Superior temporal gyrus (tissue), 1 donor: Measurements from ENCODE around the gene KIF26A.
"Not testable (repeated sequence)": the region's sequence is repeated elsewhere in the genome, so short reads cannot be mapped to it uniquely, and the experiment has no call there.

Experiments
- DNase-seq: peaks from one replicate; pipeline ENCODE4 v3.0.0-alpha.2; 2016; ENCODE audit errors: extremely low spot score

Gene KIF26A

GRCh38 chr14:104222396-104223036 is 84.1 kb downstream of the KIF26A start:
- DNase-seq = no peak

GRCh38 chr14:104223101-104224041 is 85.0 kb downstream of the KIF26A start:
- no peak for DNase-seq

DNA sequence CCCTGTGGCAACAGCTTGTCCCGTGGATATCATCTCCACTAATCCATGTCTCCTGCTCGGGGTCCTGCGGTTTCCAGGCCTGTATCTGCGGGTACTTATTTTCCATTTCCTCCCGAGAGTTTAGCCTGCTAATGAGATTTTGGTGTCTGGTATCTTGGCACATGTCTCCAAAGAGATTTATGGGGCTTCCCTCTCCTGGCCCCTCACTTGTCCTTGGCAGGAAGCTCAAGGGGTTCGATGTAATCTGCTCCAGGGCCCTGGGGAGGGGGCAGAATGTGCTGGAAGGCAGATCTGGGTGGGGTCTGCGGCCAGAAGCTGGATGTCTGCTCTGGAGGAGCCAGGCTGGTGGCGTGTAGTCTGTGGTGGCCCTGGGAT is 85.7 kb downstream of the KIF26A start:
- no peak for DNase-seq

GRCh38 chr14:104224506-104225277 is 86.3 kb downstream of the KIF26A start:
- DNase-seq = no peak

- DNase-seq = not testable (repeated sequence)
Measured at GRCh38 chr14:104225278-104226190, 87.1 kb downstream of the KIF26A start.

- DNase-seq = no peak
Measured at GRCh38 chr14:104226421-104227383, 88.3 kb downstream of the KIF26A start.

- no peak for DNase-seq
Measured at GRCh38 chr14:104227806-104228205, 89.4 kb downstream of the KIF26A start.

DNA sequence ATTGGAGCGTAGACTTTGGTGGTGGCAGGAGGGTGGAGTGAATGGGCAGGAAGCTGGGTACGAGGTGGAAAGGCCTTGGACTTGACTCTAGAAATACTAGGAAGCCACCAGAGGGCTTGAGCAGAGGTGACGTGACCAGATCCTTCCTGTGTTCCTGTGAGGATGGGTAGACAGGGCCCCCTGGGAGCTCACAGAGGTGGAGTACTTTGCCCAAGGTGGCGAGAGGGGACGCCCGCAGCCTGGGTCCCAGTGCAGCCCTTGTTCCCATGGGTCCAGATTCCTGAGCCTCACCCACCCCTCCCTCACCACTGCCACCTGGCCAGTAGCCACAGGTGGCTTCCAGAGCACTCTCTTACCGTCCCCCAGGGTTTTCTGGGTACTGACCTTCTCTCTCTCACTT is 89.8 kb downstream of the KIF26A start:
- no peak for DNase-seq

- no peak for DNase-seq
Measured at GRCh38 chr14:104228716-104229533, 90.5 kb downstream of the KIF26A start.

- no peak for DNase-seq
Measured at GRCh38 chr14:104229534-104230055, 91.2 kb downstream of the KIF26A start.

- DNase-seq = no peak
Measured at GRCh38 chr14:104230119-104230815, 91.9 kb downstream of the KIF26A start.
